Thymus (tissue), 11 donors: ENCODE data around the gene OVAAL. TPM values are rescaled to one million over a fixed set of nuclear protein-coding genes. Genes with fewer than 3 reads are reported as not detected.

Experiments
- DNase-seq, 9 donors: peaks; one replicate each; pipeline ENCODE4 v3.0.0-alpha.2; 2013; ENCODE audit warnings: low spot score in 9 of 9, low read depth in 6 of 9, missing footprints in 1 of 9
- H3K27ac ChIP-seq, 2 donors: one replicate each; pipeline ENCODE4 v1.5.1; 2013; ENCODE audit warnings: control low read depth in 1 of 2, low read depth in 1 of 2, low read length in 1 of 2, mild to moderate bottlenecking in 1 of 2, moderate library complexity in 1 of 2
- H3K27me3 ChIP-seq, 2 donors: one replicate each; pipeline ENCODE4 v1.5.1; 2013; ENCODE audit warnings: low read length in 1 of 2; ENCODE audit not compliant: control insufficient read depth in 2 of 2, insufficient read depth in 1 of 2
- H3K36me3 ChIP-seq, 2 donors: one replicate each; pipeline ENCODE4 v1.5.1; 2013; ENCODE audit warnings: low read length in 1 of 2, mild to moderate bottlenecking in 1 of 2, moderate library complexity in 1 of 2; ENCODE audit not compliant: control insufficient read depth in 2 of 2, insufficient read depth in 2 of 2
- H3K4me1 ChIP-seq, 2 donors: one replicate each; pipeline ENCODE4 v1.5.1; 2013; ENCODE audit warnings: low read length in 2 of 2; ENCODE audit not compliant: control insufficient read depth in 2 of 2, insufficient read depth in 2 of 2
- H3K4me3 ChIP-seq, 2 donors: one replicate each; pipeline ENCODE4 v1.5.1; 2013; ENCODE audit warnings: low read length in 2 of 2, control low read depth in 1 of 2, mild to moderate bottlenecking in 1 of 2
- H3K9me3 ChIP-seq, 2 donors: one replicate each; pipeline ENCODE4 v1.5.1; 2013; ENCODE audit warnings: low read length in 1 of 2, mild to moderate bottlenecking in 1 of 2; ENCODE audit not compliant: control insufficient read depth in 2 of 2, insufficient read depth in 1 of 2
- WGBS: extraction: QIAGEN DNeasy Blood & Tissue Kit; methylation state at CpG from one replicate; pipeline ENCODE4 v1.1.7; 2013; 5-methylcytosine and 5-hydroxymethylcytosine counted together
- polyA plus RNA-seq: library from polyadenylated mRNA; stranded (reverse); fragments of 200-250 nt; gene quantifications from one replicate; pipeline ENCODE4 v1.2.3, GENCODE V29; 2013
- total RNA-seq: library from RNA; stranded (reverse); fragments of 120-200 nt; gene quantifications from one replicate; pipeline ENCODE4 v1.2.4, GENCODE V29; 2013
- donor health status: healthy.

Gene OVAAL
- total and polyA plus RNA-seq, 2 donors: 0.05 to 0.14 TPM

GRCh38 chr1:180574031-180574713 is 15.4 kb downstream of the OVAAL start:
- no peaks in the 10 kb centered on the region for H3K27me3 ChIP-seq
- H3K4me3 ChIP-seq: no peak overlapping the region
- H3K4me1 ChIP-seq: no peaks in the 10 kb centered on the region
- no peak overlapping the region for H3K27ac ChIP-seq
- no peaks in the 10 kb centered on the region for H3K36me3 ChIP-seq
- DNase-seq: no peak
- H3K9me3 ChIP-seq: no peaks in the 10 kb centered on the region
- WGBS: 95% methylated on average over 4 of the region's 4 CpGs

DNA sequence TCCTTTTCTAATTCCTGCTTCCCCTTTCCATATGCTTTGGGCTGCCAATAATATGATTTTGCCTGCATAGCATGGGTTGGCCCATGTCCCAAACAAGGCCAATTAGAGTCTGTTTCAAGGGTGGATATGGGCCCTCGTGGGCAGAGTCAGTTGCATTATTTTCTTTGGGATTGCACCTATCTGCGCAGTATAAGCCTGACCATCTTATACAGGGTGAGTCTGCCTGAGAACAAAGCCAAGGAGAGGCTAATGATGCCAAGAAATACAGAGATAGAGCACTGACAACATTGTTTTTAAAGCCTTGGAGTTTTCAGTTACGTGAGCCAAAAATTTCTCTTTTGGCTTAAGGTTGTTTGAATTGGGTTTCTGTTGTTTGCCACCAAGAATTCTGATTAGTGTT is 18.6 kb downstream of the OVAAL start:
- 90% methylated on average over 3 of the region's 3 CpGs for WGBS
- Histone ChIP-seq H3K27ac (no peak overlapping the region), H3K4me1 (no peaks in the 10 kb centered on the region), H3K4me3 (no peak overlapping the region), H3K27me3 (no peaks in the 10 kb centered on the region), H3K36me3 (no peaks in the 10 kb centered on the region), H3K9me3 (no peaks in the 10 kb centered on the region)
- no peak for DNase-seq

GRCh38 chr1:180579961-180580611 is 21.3 kb downstream of the OVAAL start:
- Histone ChIP-seq H3K9me3 (no peaks in the 10 kb centered on the region), H3K4me1 (no peaks in the 10 kb centered on the region), H3K36me3 (no peaks in the 10 kb centered on the region), H3K27ac (no peak overlapping the region), H3K27me3 (no peaks in the 10 kb centered on the region), H3K4me3 (no peak overlapping the region)
- DNase-seq: no peak
- 86% methylated on average over 6 of the region's 6 CpGs for WGBS

DNA sequence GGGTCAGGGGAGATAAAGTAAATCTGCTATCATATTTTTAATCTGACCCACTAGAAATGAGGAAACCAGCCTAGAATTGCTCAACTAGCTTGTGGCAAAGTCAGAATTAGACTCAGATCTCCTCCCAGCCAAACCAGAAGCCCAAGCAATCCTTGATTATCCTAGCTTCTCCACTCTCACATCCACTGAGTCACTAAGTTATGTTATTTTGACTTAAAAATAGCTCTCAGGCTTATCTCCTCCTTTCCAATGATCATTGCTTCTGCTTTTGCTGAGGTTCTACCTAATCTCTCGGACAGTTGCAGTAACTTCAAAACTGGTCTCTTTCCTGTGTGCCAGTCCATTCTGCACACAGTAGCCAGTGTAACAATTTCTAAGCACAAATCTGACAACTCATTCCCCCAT is 22.9 kb downstream of the OVAAL start:
- Histone ChIP-seq H3K9me3 (no peaks in the 10 kb centered on the region), H3K4me1 (peaks cover 0 to 2% of the 10 kb centered on the region in 2 donors), H3K27me3 (no peaks in the 10 kb centered on the region), H3K27ac (no peak overlapping the region), H3K36me3 (no peaks in the 10 kb centered on the region), H3K4me3 (no peak overlapping the region)
- DNase-seq: no peak
- 96% methylated on average over 1 of the region's 1 CpG for WGBS

- Histone ChIP-seq H3K27ac (no peak overlapping the region), H3K36me3 (no peaks in the 10 kb centered on the region), H3K27me3 (no peaks in the 10 kb centered on the region), H3K4me1 (peaks cover 0 to 2% of the 10 kb centered on the region in 2 donors), H3K4me3 (no peak overlapping the region), H3K9me3 (no peaks in the 10 kb centered on the region)
- DNase-seq: no peak
- WGBS: 99% methylated on average over 8 of the region's 8 CpGs
These were observed 26.1 kb downstream of the OVAAL start for GRCh38 chr1:180584869-180585268.

DNA sequence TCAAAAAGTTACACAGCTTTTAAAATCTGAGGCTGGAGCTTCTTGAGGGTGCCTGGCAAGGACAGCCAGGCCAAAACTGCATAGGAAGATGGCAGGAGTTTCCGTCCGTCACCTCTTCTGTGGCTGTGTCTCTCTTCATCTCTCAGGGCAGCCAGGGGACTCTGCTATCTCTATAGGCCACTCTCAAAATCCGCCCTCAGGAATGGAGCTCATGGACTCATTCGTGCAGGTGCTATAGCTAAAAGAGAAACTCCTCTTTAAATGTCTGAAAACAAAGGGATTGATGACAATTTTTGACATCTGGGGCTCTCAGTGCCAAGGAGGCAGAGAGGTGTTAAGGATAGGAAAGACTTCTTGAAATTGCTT is 27.2 kb downstream of the OVAAL start:
- no peaks in the 10 kb centered on the region for H3K27me3 ChIP-seq
- peaks cover 0 to 2% of the 10 kb centered on the region in 2 donors for H3K4me1 ChIP-seq
- no peaks in the 10 kb centered on the region for H3K9me3 ChIP-seq
- DNase-seq: no peak
- WGBS: 90% methylated on average over 4 of the region's 4 CpGs
- H3K36me3 ChIP-seq: no peaks in the 10 kb centered on the region
- H3K4me3 ChIP-seq: no peak overlapping the region
- H3K27ac ChIP-seq: peak overlapping the region in 1 of 2 donors; percentile 69

DNA sequence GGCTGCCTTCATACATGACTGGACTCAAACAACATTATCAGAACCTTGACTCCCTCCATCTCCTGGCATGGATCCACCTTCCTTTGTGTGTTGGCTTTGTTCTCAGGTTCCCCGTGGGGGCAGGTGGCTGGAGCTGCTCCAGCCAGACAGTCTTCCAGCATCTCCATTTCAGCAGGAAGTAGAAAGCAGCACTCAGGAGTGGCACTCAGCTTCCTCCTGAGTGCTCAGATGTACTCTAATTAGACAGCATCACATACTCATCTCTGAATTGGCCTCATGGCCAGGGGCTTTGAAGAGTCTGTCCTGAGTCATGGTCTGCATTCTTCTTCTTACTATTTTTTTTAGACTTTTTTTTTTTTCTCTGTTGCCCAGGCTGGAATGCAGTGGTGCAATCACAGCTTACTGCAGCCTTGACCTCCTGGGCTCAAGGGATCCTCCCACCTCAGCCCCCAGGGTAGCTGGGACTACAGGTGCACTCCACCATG is 27.9 kb downstream of the OVAAL start:
- peak in 1 of 9 donors; percentile 18 for DNase-seq
- H3K27ac ChIP-seq: no peak overlapping the region
- WGBS: 35% methylated on average over 1 of the region's 1 CpG

DNA sequence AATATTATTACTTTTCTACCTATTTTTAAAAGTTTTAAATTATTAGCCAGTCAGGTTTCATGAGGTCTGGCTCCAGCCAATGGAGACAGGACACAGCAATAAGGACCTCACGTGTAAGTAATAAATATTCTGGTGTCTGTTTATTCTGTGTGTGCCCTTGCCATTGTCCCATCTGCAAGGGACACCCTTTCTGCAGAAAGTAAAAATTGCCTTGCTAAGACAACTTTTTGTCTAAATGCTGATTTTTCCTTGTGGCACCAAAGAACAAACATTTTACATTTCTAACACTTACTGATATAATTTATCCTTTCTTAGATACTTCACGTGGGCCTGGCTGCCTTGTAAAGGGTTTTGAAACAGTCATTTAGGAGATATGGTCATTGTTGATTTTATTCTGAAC is 29.4 kb downstream of the OVAAL start:
- Histone ChIP-seq H3K4me1 (peaks cover 0 to 2% of the 10 kb centered on the region in 2 donors), H3K36me3 (no peaks in the 10 kb centered on the region), H3K27me3 (no peaks in the 10 kb centered on the region), H3K4me3 (no peak overlapping the region), H3K27ac (no peak overlapping the region), H3K9me3 (no peaks in the 10 kb centered on the region)
- WGBS: 98% methylated on average over 2 of the region's 2 CpGs
- no peak for DNase-seq

More for the DNA sequence above, 27.9 kb downstream of the OVAAL start:
- peaks cover 0 to 2% of the 10 kb centered on the region in 2 donors for H3K4me1 ChIP-seq
- no peaks in the 10 kb centered on the region for H3K9me3 ChIP-seq
- no peaks in the 10 kb centered on the region for H3K27me3 ChIP-seq
- H3K36me3 ChIP-seq: no peaks in the 10 kb centered on the region
- no peak overlapping the region for H3K4me3 ChIP-seq

- DNase-seq: no peak
- peaks cover 0 to 2% of the 10 kb centered on the region in 2 donors for H3K4me1 ChIP-seq
- 96% methylated on average over 2 of the region's 2 CpGs for WGBS
- no peak overlapping the region for H3K4me3 ChIP-seq
- no peaks in the 10 kb centered on the region for H3K36me3 ChIP-seq
- no peaks in the 10 kb centered on the region for H3K27me3 ChIP-seq
- no peaks in the 10 kb centered on the region for H3K9me3 ChIP-seq
- H3K27ac ChIP-seq: no peak overlapping the region
These were observed 32.1 kb downstream of the OVAAL start for GRCh38 chr1:180590889-180591288.
